ENCODE data around the gene HNRNPUL2.

DNA sequence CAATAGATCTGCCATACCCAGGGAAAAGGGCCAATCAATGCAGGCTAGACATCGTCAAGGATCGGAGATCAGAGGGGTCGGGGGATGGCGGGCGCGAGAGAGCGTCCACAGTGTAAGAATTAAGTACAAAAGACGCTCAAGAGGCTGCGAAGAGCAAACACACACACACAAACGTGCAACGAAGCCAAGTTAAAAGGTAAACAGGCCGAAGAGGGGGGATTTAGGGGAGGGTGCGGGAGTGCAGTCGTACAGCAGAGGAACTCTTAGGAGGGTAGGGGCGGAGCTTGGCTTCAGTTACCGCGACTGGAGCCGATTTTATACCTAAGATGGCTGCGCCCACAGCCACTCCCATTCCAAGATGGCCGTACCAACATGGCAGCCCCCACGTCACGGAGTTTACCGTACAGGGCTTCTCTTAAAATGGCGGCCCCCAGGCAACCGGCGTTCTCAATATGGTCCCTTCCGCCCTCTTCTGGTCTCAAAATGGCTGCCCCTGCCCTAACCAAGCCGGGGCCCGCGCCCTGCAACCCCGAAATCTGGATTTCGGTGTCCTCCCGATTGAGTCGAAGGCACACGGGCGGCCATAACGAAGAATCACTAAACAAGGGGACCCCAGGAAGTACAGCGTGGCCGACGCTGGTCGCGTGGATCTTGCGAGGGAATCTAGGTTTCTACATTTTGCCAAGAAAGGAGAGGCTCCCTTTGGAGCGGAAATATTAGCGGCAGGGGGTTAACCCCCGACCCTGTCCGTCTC is 17.8 kb downstream of the HNRNPUL2 start:
- no peak for TF ChIP-seq CEBPB (IDR thresholded peaks at IDR 0.05)
- TF ChIP-seq MAX (IDR thresholded peaks at IDR 0.05) = no peak
- no peak for TF ChIP-seq REST (IDR thresholded peaks at IDR 0.05; ENCODE audit: low read depth)
- no peak for TF ChIP-seq FOXM1 (IDR thresholded peaks at IDR 0.05; ENCODE audit: borderline replicate concordance, low read depth)
- TF ChIP-seq EP300 (IDR thresholded peaks at IDR 0.05; ENCODE audit: borderline replicate concordance) = no peak
- no peak for TF ChIP-seq RAD21 (IDR thresholded peaks at IDR 0.05; ENCODE audit: low read depth)
- TF ChIP-seq EGR1 (IDR thresholded peaks at IDR 0.05) = no peak
- peak; percentile 77 for TF ChIP-seq YY1 (IDR thresholded peaks at IDR 0.05; ENCODE audit: low read depth)
- no peak for TF ChIP-seq TAF1 (IDR thresholded peaks at IDR 0.05; ENCODE audit: low read depth)
- TF ChIP-seq ZBTB7A (IDR thresholded peaks at IDR 0.05; ENCODE audit: low read depth) = no peak

All from Ishikawa (cell line).